ENCODE results near the gene SNRK.

The SNRK gene

GRCh38 chr3:43373560-43373928 is 87.2 kb downstream of the SNRK start:
- no peak for DNase-seq

DNA sequence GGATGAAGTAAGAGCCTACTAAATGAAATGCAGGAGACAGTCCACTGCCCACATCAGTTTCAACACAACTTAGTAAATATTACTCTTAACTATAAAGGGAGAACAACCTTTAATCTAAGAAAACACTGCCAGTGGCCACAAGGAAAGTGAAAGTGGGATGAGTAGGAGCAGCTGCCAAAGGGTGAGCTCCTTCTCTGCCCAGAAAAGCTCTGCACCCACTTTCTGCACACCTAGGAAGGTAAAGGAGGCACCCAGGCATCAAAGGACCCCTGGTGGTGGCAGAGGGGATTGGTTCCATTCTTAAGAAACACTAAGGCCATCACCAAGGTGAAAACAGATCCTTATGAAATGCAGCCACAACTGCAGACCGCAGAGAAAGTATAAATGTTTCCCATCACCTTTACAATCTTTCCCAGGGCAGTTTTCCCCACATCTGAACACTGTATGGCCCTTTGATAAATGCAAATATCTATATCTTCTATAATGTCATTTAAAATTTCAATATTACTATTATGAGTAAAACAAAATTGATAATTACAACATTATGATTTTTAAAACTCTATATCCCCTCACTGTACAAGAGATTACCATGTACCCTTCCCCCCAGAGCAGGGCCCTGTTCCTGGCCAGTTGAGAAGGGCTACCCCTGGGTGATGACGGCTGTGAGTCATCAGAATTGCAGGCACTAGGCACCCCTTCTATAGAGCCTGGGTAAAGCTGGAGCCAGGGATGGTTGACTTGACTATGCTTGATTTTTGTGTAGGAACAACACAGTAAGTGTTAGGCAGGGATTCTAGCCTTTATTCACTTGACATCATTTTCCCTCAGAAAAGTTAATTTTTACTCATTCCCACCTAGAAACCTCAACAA is 92.0 kb downstream of the SNRK start:
- no peak for DNase-seq

- DNase-seq, result no peak
Observed at GRCh38 chr3:43379343-43379742, 93.0 kb downstream of the SNRK start.

DNA sequence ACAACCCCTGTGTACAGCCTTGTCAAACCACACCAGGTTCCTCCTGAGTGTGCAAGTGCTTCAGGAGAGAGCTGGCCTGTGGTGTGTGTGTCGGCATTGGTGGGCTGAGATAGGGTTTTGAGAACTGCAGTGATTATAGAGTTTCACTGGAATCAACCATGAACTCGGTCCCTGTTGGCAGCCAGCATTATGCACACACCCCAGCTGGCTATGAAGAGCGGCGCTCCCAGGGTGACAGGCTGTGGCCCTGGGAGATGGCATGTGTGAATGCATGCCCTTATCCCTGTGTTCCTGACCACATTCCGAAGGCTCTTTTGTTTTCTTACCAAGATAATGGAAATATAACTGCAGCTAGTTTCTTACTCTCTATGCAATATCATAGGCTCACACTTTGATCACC is 101.8 kb downstream of the SNRK start:
- DNase-seq, result no peak

- DNase-seq, result no peak
Observed at GRCh38 chr3:43388915-43389314, 102.6 kb downstream of the SNRK start.

GRCh38 chr3:43389388-43390254 is 103.3 kb downstream of the SNRK start:
- DNase-seq, result no peak

- no peak for DNase-seq
Observed at GRCh38 chr3:43390255-43390588, 103.9 kb downstream of the SNRK start.

DNA sequence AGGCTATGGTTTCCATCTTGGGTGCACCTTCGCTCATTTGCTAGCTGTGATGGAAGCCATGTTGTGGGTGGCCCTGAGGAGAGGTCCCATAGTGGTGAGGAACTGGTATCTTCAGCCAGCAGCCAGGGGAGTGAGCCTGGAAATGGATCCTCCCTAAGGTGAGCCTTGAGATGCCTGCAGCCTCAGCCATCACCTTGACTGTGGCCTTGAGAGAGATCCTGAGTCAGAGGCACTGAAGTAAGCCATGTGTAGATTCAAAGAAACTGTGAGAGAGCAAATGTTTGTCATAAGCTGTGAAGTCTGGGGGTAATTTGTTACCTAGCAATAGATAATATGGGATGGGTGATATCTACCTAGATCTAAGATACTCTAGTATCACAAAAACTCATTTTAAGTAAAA is 105.3 kb downstream of the SNRK start:
- no peak for DNase-seq

DNA sequence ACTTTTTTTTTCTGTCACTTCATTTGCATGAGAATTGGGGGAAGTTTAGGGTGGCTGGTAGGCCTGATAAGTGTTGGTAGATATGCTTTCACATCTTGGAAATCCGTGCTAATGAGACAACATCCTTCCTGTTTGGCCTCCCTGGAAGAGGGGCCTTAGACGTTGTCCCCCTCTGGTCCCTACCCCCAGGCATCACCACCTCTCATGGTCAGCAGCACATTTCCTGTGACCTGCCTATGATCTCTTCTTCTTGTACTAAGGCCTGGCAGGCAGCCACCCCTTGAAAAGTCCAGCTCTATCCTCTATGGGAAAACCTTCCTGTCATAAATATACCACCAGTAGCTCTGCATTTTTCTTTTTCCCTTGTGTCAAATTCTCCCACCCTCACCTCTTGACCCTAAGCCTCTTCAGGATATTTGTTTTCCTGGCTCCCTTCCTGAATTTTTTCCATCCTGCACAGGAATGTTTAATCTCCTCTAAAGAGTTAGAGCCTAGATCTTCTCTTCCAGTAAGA is 107.8 kb downstream of the SNRK start:
- DNase-seq, result no peak

DNA sequence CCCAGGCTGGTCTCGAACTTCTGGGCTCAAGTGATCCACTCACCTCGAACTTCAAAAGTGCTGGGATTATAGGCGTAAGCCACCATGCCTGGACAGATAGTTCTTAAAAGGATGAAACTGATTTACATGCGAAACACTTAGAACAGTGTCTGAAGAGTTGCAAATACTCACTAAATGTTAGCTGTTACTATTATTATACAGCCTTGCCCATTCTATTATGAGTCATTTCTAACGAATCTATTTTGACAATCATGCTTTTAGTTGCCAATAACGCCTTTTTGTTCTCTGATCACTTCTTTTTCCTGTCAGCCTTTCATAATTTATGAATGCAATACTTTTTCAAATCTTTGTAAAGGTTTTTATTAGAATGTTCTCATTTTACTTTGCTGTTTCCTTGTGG is 112.7 kb downstream of the SNRK start:
- no peak for DNase-seq

DNA sequence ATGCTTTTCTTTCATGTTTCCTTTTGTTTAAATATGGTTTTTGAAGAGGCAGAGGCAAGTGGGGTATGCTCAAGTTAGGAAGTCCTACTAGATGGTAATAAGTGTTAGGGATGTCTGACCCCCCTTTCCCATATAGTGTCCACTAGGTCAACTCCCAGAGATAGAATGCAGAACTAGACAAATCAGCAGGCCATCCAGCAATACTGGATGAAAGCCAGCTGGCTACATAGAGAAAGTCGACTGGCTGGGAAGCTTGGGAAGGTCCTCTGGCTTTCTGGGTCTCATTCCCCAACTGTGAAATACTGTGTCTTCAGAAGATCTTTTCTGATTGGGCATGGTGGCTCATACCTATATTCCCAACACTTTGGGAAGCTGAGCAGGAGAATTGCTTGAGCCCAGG is 113.8 kb downstream of the SNRK start:
- DNase-seq, result no peak

All from NCI-H774 (cell line).